ENCODE data around the gene LRRC37A3.
"Not testable (repeated sequence)": the region's sequence is repeated elsewhere in the genome, so short reads cannot be mapped to it uniquely, and the experiment has no call there.

DNA sequence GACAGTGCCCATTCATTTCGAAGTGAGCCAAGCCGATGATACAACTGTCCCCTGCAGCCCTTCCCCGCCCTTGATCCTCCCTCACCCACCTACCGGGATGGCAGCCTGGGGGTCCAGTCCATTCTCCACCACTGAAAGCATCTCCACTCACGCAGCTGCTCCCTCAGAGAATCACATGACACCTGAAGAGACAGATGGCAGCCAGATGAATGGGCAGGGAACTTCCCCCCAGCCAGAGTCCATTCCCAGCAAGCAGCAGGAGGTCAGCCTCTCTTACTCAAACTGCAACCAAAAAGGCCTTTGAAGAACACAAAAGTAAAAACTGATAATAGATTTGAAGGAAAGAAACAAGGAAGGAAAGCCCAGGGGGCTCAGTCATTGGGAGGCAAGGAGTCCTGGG lies 90.2 kb downstream of the LRRC37A3 start:
- not testable (repeated sequence) for TF ChIP-seq CTCF (IDR thresholded peaks at IDR 0.05; ENCODE audit: low read length); EZH2 (optimal IDR thresholded peaks at IDR 0.05; ENCODE audit: low read depth, low read length)

Data from MM.1S (cell line).